Measurements from ENCODE around the gene REX1BD. TPM values are rescaled to one million over a fixed set of nuclear protein-coding genes. Genes with fewer than 3 reads are reported as not detected.

Gene REX1BD
- total and polyA plus RNA-seq, 2 of the 13 experiments (the other 11 are each of a cell fraction or from before 2014, with no cell fraction given) = 7.5 to 25.4 TPM

GRCh38 chr19:18633321-18633720, 44.7 kb downstream of the REX1BD start:
- TF ChIP-seq NFKB2 (CRISPR knock-in tag; IDR thresholded peaks at IDR 0.05; ENCODE audit: borderline replicate concordance) (no peak), RERE (CRISPR knock-in tag; IDR thresholded peaks at IDR 0.05; ENCODE audit: low read depth) (no peak), TBX2 (CRISPR knock-in tag; IDR thresholded peaks at IDR 0.05; ENCODE audit: borderline replicate concordance) (no peak), RARA (CRISPR knock-in tag; IDR thresholded peaks at IDR 0.05) (no peak), ZNF101 (CRISPR knock-in tag; IDR thresholded peaks at IDR 0.05; ENCODE audit: borderline replicate concordance, low read depth) (no peak), HNF4G (IDR thresholded peaks at IDR 0.05; ENCODE audit: borderline replicate concordance, low read depth, low read length) (no peak), HNF4G (CRISPR knock-in tag; IDR thresholded peaks at IDR 0.05; ENCODE audit: borderline replicate concordance, low read depth) (no peak), BCLAF1 (IDR thresholded peaks at IDR 0.05) (no peak), ZNF34 (CRISPR knock-in tag; IDR thresholded peaks at IDR 0.05; ENCODE audit: borderline replicate concordance) (no peak), FOXO1 (CRISPR knock-in tag; IDR thresholded peaks at IDR 0.05) (no peak), KDM6A (CRISPR knock-in tag; IDR thresholded peaks at IDR 0.05; ENCODE audit: low read depth) (no peak), ZNF232 (CRISPR knock-in tag; IDR thresholded peaks at IDR 0.05; ENCODE audit: borderline replicate concordance) (no peak), KDM1A (CRISPR knock-in tag; IDR thresholded peaks at IDR 0.05) (no peak), ZNF766 (CRISPR knock-in tag; IDR thresholded peaks at IDR 0.05; ENCODE audit: borderline replicate concordance) (no peak), ZFX (CRISPR knock-in tag; IDR thresholded peaks at IDR 0.05; ENCODE audit: low read depth) (no peak), MED1 (CRISPR knock-in tag; IDR thresholded peaks at IDR 0.05) (no peak), ZNF572 (CRISPR knock-in tag; IDR thresholded peaks at IDR 0.05) (no peak), ZNF652 (CRISPR knock-in tag; IDR thresholded peaks at IDR 0.05; ENCODE audit: borderline replicate concordance, low read depth) (no peak), ZNF816 (CRISPR knock-in tag; IDR thresholded peaks at IDR 0.05; ENCODE audit: borderline replicate concordance) (no peak)
- H3K4me3 ChIP-seq (replicated peaks in 1 of 3; ENCODE audit: insufficient read depth in 1 of 3, low read depth in 2 of 3, low read length in 3 of 3) = no peak overlapping the region
- BruUV-seq (replicated peaks) = no TSS peak
- DNase-seq (ENCODE audit: low spot score) = no peak
- no peak overlapping the region for H3K27ac ChIP-seq (ENCODE audit: extremely low read length, insufficient read depth, low read length)
- FAIRE-seq = no peak
- no peak for ATAC-seq
- no peaks in the 10 kb centered on the region for H3K9me3 ChIP-seq (ENCODE audit: low read length)
- in situ Hi-C loops (cut with HindIII; ENCODE audit: extremely low pct_ligation_motif_present, low pct_unique_long_range_greater_than_20kb) = no loop called here
- ChIA-PET POLR2A (no interaction called here), CTCF (ENCODE audit: low intra/inter-chr PET ratio, low total read pairs) (no interaction called here)
- H3K9ac ChIP-seq (ENCODE audit: insufficient read depth, low read depth, low read length) = no peak overlapping the region
- H2AFZ ChIP-seq (ENCODE audit: low read length) = no peak overlapping the region
- H3K4me2 ChIP-seq (ENCODE audit: low read depth, low read length) = no peak overlapping the region
- H4K20me1 ChIP-seq (ENCODE audit: insufficient read depth, low read length) = no peaks in the 10 kb centered on the region
- peaks cover 0 to 12% of the 10 kb centered on the region in 2 experiments; a peak in 2 of 5 replicates for H3K27me3 ChIP-seq (ENCODE audit: control insufficient read depth in 1 of 2, insufficient read depth in 2 of 2, low read length in 2 of 2)
- intact Hi-C loops (cut with micrococcal nuclease; ENCODE audit: unreplicated experiment) = no loop called here
- peaks cover 38% of the 10 kb centered on the region for H3K4me1 ChIP-seq (ENCODE audit: insufficient read depth, low read length)
- peaks cover 2% of the 10 kb centered on the region for H3K79me2 ChIP-seq (ENCODE audit: insufficient read depth, low read length)
- no peaks in the 10 kb centered on the region for H3K36me3 ChIP-seq (replicated peaks in 1 of 2; ENCODE audit: control insufficient read depth in 1 of 2, insufficient read depth in 2 of 2, low read length in 2 of 2)
- WGBS (ENCODE audit: low lambda C conversion rate) = no CpG with 5 or more reads among the region's 8 CpGs
